Hepatocyte (in vitro differentiated cells): ENCODE measurements around the gene MBD6. TPM values are rescaled to one million over a fixed set of nuclear protein-coding genes. Genes with fewer than 3 reads are reported as not detected.
A peak's percentile ranks its signal among the peaks of the same experiment; 100 is the strongest.

Source experiments
- DNase-seq: peaks from one replicate; pipeline ENCODE4 v3.0.0-alpha.2; 2016; ENCODE audit warnings: low spot score
- H2AFZ ChIP-seq: fragments of 200-600 bp; sonication (generic); 2 replicates; pipeline ENCODE4 v1.6.0; 2016; ENCODE audit warnings: antibody characterized with exemption, mild to moderate bottlenecking
- H3K27ac ChIP-seq: fragments of 200-600 bp; sonication (generic); 2 replicates; pipeline ENCODE4 v1.5.1; 2016; ENCODE audit warnings: mild to moderate bottlenecking
- H3K27me3 ChIP-seq: fragments of 200-600 bp; sonication (generic); 2 replicates; pipeline ENCODE4 v1.6.1; 2016
- H3K36me3 ChIP-seq: fragments of 200-600 bp; sonication (generic); replicated peaks from 2 replicates; pipeline ENCODE4 v1.5.1; 2016; ENCODE audit warnings: low read depth; ENCODE audit not compliant: insufficient read depth
- H3K4me1 ChIP-seq: fragments of 200-600 bp; sonication (generic); 2 replicates; pipeline ENCODE4 v1.5.1; 2016; ENCODE audit warnings: mild to moderate bottlenecking, moderate library complexity; ENCODE audit not compliant: insufficient read depth
- H3K4me2 ChIP-seq: fragments of 200-600 bp; sonication (generic); 2 replicates; pipeline ENCODE4 v1.6.0; 2016
- H3K4me3 ChIP-seq: fragments of 200-600 bp; sonication (generic); 2 replicates; pipeline ENCODE4 v1.5.1; 2016; ENCODE audit warnings: mild to moderate bottlenecking
- H3K79me2 ChIP-seq: fragments of 200-600 bp; sonication (generic); 2 replicates; pipeline ENCODE4 v1.6.0; 2017; ENCODE audit warnings: mild to moderate bottlenecking
- H3K9me2 ChIP-seq: fragments of 200-600 bp; sonication (generic); replicated peaks from 2 replicates; pipeline ENCODE4 v1.6.0; 2017; ENCODE audit warnings: mild to moderate bottlenecking; ENCODE audit not compliant: insufficient read depth
- H3K9me3 ChIP-seq: fragments of 200-600 bp; sonication (generic); 2 replicates; pipeline ENCODE4 v1.5.1; 2016; ENCODE audit warnings: low read depth, mild to moderate bottlenecking
- H4K20me1 ChIP-seq: fragments of 200-600 bp; sonication (generic); 2 replicates; pipeline ENCODE4 v1.6.0; 2016; ENCODE audit warnings: mild to moderate bottlenecking; ENCODE audit not compliant: insufficient read depth, poor library complexity, severe bottlenecking
- CTCF ChIP-seq: fragments of 200-600 bp; sonication (generic); IDR thresholded peaks from 2 replicates; pipeline ENCODE4 v1.5.1; 2016; ENCODE audit warnings: antibody characterized with exemption, mild to moderate bottlenecking; ENCODE audit not compliant: poor library complexity
- EZH2 ChIP-seq: fragments of 200-600 bp; sonication (generic); IDR thresholded peaks from 2 replicates; pipeline ENCODE4 v1.6.1; 2016; ENCODE audit warnings: antibody characterized with exemption, mild to moderate bottlenecking, borderline replicate concordance
- EZH2phosphoT487 ChIP-seq: fragments of 200-600 bp; sonication (generic); IDR thresholded peaks from one replicate; pipeline ENCODE4 v1.6.1; 2018; ENCODE audit warnings: antibody characterized with exemption, mild to moderate bottlenecking, low read depth, moderate library complexity; ENCODE audit not compliant: unreplicated experiment, severe bottlenecking
- WGBS: methylation state at CpG from one replicate; pipeline ENCODE4 v1.1.6; 2016; ENCODE audit warnings: low lambda C conversion rate; ENCODE audit errors: missing lambda C conversion rate; 5-methylcytosine and 5-hydroxymethylcytosine counted together
- polyA plus RNA-seq: library from polyadenylated mRNA; unstranded; fragments of >200 nt; fragmentation: Nextera tagmentation; extraction: Ambion mirVana; gene quantifications from 2 replicates; pipeline ENCODE4 v1.2.1, GENCODE V29; 2016
- total RNA-seq: library from RNA; depleted of rRNA; stranded (reverse); fragments of >200 nt; gene quantifications from 2 replicates; pipeline ENCODE4 v1.2.3, GENCODE V29; 2014

Gene MBD6
- total and polyA plus RNA-seq, 2 experiments from 2014 or later = 7.0 to 35.2 TPM

GRCh38 chr12:57548488-57548887, 25.9 kb downstream of the MBD6 start:
- Histone ChIP-seq H3K4me3 (no peak overlapping the region), H3K4me1 (peaks cover 12% of the 10 kb centered on the region), H3K9me2 (no peaks in the 10 kb centered on the region), H2AFZ (no peak overlapping the region), H3K79me2 (peaks cover 31% of the 10 kb centered on the region), H3K9me3 (no peaks in the 10 kb centered on the region), H4K20me1 (peaks cover 7% of the 10 kb centered on the region), H3K27ac (no peak overlapping the region), H3K4me2 (no peak overlapping the region), H3K36me3 (no peaks in the 10 kb centered on the region), H3K27me3 (peaks cover 58% of the 10 kb centered on the region)
- no peak for TF ChIP-seq EZH2
- TF ChIP-seq CTCF = no peak
- no peak for TF ChIP-seq EZH2phosphoT487
- no peak for DNase-seq
- WGBS = 62% methylated on average over 2 of the region's 2 CpGs

- WGBS = 46% methylated on average over 9 of the region's 13 CpGs
- TF ChIP-seq CTCF = no peak
- no peak for TF ChIP-seq EZH2
- TF ChIP-seq EZH2phosphoT487 = no peak
- Histone ChIP-seq H3K9me2 (no peaks in the 10 kb centered on the region), H3K27me3 (peaks cover 63% of the 10 kb centered on the region), H3K27ac (no peak overlapping the region), H3K4me1 (peaks cover 12% of the 10 kb centered on the region), H3K9me3 (no peaks in the 10 kb centered on the region), H2AFZ (no peak overlapping the region), H4K20me1 (no peaks in the 10 kb centered on the region), H3K36me3 (no peaks in the 10 kb centered on the region), H3K79me2 (peaks cover 24% of the 10 kb centered on the region), H3K4me3 (no peak overlapping the region), H3K4me2 (peak overlapping the region; percentile 88)
- no peak for DNase-seq
Observed at GRCh38 chr12:57549203-57549908, 26.7 kb downstream of the MBD6 start.

GRCh38 chr12:57549909-57550640, 27.5 kb downstream of the MBD6 start, which contains the start of gene KIF5A:
KIF5A (plus strand) TSS chr12:57550044; CDS start chr12:57550272, 228 bp downstream.
- H3K4me3 ChIP-seq = no peak within 1 kb of the TSS
- no peaks in the 10 kb centered on the region for H3K9me3 ChIP-seq
- H3K27me3 ChIP-seq = peaks cover 69% of the 10 kb centered on the region
- H3K4me2 ChIP-seq = peak within 1 kb of the TSS; percentile 88
- H3K79me2 ChIP-seq = peaks cover 17% of the 10 kb centered on the region
- TF ChIP-seq CTCF (peak; percentile 13), EZH2 (peak; percentile 74), EZH2phosphoT487 (no peak)
- H3K4me1 ChIP-seq = peaks cover 12% of the 10 kb centered on the region
- DNase-seq = peak; percentile 61
- H3K36me3 ChIP-seq = no peaks in the 10 kb centered on the region
- H3K27ac ChIP-seq = no peak within 1 kb of the TSS
- 2% methylated on average over 21 of the region's 52 CpGs for WGBS
- no peaks in the 10 kb centered on the region for H3K9me2 ChIP-seq
- H4K20me1 ChIP-seq = no peaks in the 10 kb centered on the region
- no peak within 1 kb of the TSS for H2AFZ ChIP-seq
